ENCODE results near the gene C18orf63. TPM values are rescaled to one million over a fixed set of nuclear protein-coding genes. Genes with fewer than 3 reads are reported as not detected.

The C18orf63 gene
- total and polyA plus RNA-seq, 12 donors, result not detected

DNA sequence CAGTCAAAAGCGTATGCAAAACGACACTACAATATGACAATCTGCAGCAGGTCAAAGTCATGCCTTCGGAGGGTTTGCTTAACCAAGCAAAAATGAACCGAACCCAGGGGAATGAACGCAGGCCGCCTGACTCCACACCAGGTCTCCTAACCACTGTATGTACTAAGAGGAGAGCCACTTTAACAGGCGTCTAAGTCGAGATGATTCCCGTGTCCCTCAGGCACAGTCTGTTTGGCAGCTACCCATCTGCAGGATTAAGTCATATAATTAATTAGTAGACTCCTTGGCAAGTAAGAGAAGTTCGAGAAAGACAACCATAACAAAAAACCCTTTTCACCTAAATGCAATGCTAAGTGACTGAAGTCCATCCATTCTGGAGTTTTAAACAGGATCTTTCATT lies 39.0 kb upstream of the C18orf63 start:
- Histone ChIP-seq H3K36me3 (peaks cover 0 to 9% (median 0%) of the 10 kb centered on the region in 9 donors), H3K4me1 (peaks cover 7 to 78% (median 51%) of the 10 kb centered on the region in 9 donors), H3K27me3 (no peaks in the 10 kb centered on the region), H3K4me3 (no peak overlapping the region), H3K9me3 (no peaks in the 10 kb centered on the region), H3K27ac (no peak overlapping the region)
- ATAC-seq (peak in 3 of 8 donors; percentile 15 to 43 (median 38)), DNase-seq (no peak)
- intact Hi-C loops (cut with DNase I), result no loop called here
- TF ChIP-seq, protein P1, sequence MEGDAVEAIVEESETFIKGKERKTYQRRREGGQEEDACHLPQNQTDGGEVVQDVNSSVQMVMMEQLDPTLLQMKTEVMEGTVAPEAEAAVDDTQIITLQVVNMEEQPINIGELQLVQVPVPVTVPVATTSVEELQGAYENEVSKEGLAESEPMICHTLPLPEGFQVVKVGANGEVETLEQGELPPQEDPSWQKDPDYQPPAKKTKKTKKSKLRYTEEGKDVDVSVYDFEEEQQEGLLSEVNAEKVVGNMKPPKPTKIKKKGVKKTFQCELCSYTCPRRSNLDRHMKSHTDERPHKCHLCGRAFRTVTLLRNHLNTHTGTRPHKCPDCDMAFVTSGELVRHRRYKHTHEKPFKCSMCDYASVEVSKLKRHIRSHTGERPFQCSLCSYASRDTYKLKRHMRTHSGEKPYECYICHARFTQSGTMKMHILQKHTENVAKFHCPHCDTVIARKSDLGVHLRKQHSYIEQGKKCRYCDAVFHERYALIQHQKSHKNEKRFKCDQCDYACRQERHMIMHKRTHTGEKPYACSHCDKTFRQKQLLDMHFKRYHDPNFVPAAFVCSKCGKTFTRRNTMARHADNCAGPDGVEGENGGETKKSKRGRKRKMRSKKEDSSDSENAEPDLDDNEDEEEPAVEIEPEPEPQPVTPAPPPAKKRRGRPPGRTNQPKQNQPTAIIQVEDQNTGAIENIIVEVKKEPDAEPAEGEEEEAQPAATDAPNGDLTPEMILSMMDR (IDR thresholded peaks at IDR 0.05), result no peak
- WGBS, 2 donors, result 55 to 62% methylated on average over 10 of the region's 10 CpGs

DNA sequence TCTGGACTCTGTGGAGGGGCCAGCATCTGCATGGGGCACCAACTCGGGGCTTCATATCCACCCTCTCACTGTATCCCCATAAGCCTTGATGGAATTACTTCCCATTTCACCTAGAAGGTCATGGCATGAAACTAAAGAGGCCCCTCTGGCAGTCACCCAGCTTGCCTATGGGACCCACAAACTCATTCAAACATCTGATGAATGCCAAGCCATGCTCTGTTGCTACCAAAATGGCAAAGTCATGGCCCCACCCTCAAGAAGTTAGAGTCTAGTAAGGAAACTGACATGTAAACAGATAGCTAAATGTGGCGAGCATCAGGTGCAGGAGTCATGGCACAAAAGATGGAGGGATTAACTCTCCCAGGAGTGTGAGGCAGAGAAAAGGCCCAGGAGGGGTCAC lies 38.3 kb upstream of the C18orf63 start:
- Histone ChIP-seq H3K36me3 (peaks cover 0 to 9% (median 0%) of the 10 kb centered on the region in 9 donors), H3K27ac (peak overlapping the region in 2 of 10 donors; percentile 10), H3K27me3 (no peaks in the 10 kb centered on the region), H3K4me1 (peaks cover 12 to 81% (median 58%) of the 10 kb centered on the region in 9 donors), H3K9me3 (no peaks in the 10 kb centered on the region), H3K4me3 (no peak overlapping the region)
- ATAC-seq, result no peak
- WGBS, 2 donors, result 96 to 98% methylated on average over 2 of the region's 2 CpGs
- intact Hi-C loops (cut with DNase I), result no loop called here
- TF ChIP-seq, protein P1 (IDR thresholded peaks at IDR 0.05), result no peak
- DNase-seq, result no peak

DNA sequence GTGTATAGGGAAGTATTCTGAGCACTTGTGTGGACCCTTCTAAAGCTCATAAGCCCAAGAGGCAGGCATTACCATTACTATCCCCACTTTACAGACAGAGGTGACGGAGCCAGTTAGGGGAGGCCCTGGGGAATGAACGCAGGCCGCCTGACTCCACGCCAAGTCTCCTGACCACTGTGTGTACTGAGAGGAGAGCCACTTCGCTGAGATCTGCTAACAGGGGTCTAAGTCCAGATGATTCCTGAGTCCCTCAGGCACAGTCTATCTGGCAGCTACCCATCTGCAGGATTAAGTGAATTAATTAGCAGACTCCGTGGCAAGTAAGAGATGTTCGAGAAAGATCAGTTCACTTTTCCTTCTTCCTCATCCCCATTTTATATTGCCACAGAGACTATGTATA lies 37.6 kb upstream of the C18orf63 start:
- Histone ChIP-seq H3K4me1 (peaks cover 18 to 86% (median 63%) of the 10 kb centered on the region in 9 donors), H3K27ac (peak overlapping the region in 4 of 10 donors; percentile 2 to 10 (median 7)), H3K27me3 (no peaks in the 10 kb centered on the region), H3K36me3 (peaks cover 0 to 9% (median 0%) of the 10 kb centered on the region in 9 donors), H3K9me3 (no peaks in the 10 kb centered on the region), H3K4me3 (no peak overlapping the region)
- TF ChIP-seq, protein P1 (IDR thresholded peaks at IDR 0.05), result no peak
- intact Hi-C loops (cut with DNase I), result no loop called here
- ATAC-seq, result peak in 4 of 8 donors; percentile 18 to 50 (median 30)
- DNase-seq, result no peak
- 52 to 66% methylated on average over 7 of the region's 7 CpGs for WGBS, 2 donors

DNA sequence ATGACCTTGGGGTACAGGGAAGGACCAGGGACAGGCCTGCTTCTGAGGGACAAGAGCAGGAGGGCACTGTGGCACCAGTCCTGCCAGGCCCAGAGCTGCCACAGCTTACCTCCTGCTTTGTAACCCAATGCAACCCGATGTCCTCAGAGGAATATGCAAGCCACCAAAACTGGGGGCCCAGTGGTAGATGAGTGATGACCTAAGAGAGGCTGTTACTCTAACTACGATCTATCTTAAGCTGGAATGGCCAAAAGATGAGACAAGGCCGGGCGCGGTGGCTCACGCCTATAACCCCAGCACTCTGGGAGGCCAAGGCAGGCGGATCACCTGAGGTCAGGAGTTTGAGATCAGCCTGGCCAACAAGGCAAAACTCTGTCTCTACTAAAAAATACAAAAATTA lies 36.7 kb upstream of the C18orf63 start:
- TF ChIP-seq, protein P1 (IDR thresholded peaks at IDR 0.05), result no peak
- Histone ChIP-seq H3K27ac (peak overlapping the region in 1 of 10 donors; percentile 2), H3K4me3 (no peak overlapping the region), H3K4me1 (peaks cover 24 to 86% (median 63%) of the 10 kb centered on the region in 9 donors), H3K9me3 (no peaks in the 10 kb centered on the region), H3K36me3 (peaks cover 0 to 9% (median 0%) of the 10 kb centered on the region in 9 donors), H3K27me3 (no peaks in the 10 kb centered on the region)
- DNase-seq, result no peak
- 91 to 92% methylated on average over 7 of the region's 7 CpGs for WGBS, 2 donors
- ATAC-seq, result no peak
- intact Hi-C loops (cut with DNase I), result no loop called here

Measured in heart right ventricle (tissue), 16 donors.